GM12873 (cell line): Measurements from ENCODE around the gene HSP90AB1.

Experiments
- CTCF ChIP-seq: IDR thresholded peaks from 2 replicates; pipeline ENCODE4 v1.5.1; 2012; ENCODE audit warnings: low read depth, mild to moderate bottlenecking, moderate library complexity, low read length, control low read depth; ENCODE audit not compliant: insufficient read depth; ENCODE audit errors: missing control alignments

The HSP90AB1 gene

GRCh38 chr6:44271914-44272313 lies 25.0 kb downstream of the HSP90AB1 start:
- TF ChIP-seq CTCF = no peak

- TF ChIP-seq CTCF = no peak
These were observed 25.6 kb downstream of the HSP90AB1 start for GRCh38 chr6:44272529-44272928.

DNA sequence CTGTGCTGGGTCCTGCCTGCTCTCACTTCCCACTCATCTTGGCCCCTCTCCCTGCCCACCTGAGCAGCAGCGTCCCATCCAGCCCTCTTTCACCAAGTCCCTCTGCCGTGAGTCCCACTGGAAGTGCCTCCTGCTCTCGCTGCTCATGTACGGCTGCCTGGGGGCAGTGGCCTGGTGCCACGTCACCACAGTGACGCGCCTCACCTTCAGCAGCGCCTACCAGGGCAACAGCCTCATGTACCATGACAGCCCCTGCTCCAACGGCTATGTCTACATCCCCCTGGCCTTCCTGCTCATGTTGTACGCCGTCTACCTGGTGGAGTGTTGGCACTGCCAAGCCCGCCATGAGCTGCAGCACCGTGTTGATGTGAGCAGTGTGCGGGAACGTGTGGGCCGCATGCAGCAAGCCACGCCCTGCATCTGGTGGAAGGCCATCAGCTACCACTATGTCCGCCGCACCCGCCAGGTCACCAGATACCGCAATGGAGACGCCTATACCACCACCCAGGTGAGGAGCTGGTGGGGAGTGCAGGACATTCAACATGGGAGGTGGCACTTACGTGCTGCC lies 26.2 kb downstream of the HSP90AB1 start:
- TF ChIP-seq CTCF = no peak

- no peak for TF ChIP-seq CTCF
These were observed 26.7 kb downstream of the HSP90AB1 start for GRCh38 chr6:44273617-44274016.

DNA sequence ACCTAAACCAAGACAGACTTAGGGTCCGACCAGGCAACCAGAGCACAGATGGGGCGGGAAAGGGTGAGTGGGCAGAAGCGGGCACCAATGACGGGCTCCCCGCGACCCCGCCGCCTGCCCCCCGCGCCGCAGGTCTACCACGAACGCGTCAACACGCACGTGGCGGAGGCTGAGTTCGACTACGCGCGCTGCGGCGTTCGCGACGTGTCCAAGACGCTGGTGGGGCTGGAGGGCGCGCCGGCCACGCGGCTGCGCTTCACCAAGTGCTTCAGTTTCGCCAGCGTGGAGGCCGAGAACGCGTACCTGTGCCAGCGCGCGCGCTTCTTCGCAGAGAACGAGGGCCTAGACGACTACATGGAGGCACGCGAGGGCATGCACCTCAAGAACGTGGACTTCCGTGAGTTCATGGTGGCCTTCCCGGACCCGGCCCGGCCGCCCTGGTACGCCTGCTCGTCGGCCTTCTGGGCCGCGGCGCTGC lies 28.4 kb downstream of the HSP90AB1 start:
- TF ChIP-seq CTCF = no peak

DNA sequence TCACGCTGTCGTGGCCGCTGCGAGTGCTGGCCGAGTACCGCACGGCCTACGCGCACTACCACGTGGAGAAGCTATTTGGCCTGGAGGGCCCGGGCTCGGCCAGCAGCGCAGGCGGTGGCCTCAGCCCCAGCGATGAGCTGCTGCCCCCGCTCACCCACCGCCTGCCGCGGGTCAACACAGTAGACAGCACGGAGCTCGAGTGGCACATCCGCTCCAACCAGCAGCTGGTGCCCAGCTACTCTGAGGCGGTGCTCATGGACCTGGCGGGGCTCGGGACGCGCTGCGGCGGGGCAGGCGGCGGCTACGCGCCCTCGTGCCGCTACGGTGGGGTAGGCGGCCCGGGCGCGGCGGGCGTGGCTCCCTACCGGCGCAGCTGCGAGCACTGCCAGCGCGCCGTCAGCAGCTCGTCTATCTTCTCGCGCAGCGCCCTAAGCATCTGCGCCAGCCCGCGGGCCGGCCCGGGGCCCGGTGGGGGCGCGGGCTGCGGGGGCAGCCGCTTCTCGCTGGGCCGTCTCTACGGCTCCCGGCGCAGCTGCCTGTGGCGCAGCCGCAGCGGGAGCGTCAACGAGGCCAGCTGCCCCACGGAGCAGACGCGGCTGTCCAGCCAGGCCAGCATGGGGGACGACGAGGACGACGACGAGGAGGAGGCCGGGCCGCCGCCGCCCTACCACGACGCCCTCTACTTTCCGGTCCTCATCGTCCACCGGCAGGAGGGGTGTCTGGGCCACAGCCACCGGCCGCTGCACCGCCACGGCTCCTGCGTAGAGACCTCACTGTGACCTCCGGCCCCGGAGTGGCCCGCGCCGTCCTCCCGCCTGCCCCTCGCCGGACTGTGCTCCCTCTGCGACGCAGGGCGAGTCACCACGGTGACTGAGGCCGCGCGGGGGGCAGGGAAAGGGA lies 29.1 kb downstream of the HSP90AB1 start:
- no peak for TF ChIP-seq CTCF

DNA sequence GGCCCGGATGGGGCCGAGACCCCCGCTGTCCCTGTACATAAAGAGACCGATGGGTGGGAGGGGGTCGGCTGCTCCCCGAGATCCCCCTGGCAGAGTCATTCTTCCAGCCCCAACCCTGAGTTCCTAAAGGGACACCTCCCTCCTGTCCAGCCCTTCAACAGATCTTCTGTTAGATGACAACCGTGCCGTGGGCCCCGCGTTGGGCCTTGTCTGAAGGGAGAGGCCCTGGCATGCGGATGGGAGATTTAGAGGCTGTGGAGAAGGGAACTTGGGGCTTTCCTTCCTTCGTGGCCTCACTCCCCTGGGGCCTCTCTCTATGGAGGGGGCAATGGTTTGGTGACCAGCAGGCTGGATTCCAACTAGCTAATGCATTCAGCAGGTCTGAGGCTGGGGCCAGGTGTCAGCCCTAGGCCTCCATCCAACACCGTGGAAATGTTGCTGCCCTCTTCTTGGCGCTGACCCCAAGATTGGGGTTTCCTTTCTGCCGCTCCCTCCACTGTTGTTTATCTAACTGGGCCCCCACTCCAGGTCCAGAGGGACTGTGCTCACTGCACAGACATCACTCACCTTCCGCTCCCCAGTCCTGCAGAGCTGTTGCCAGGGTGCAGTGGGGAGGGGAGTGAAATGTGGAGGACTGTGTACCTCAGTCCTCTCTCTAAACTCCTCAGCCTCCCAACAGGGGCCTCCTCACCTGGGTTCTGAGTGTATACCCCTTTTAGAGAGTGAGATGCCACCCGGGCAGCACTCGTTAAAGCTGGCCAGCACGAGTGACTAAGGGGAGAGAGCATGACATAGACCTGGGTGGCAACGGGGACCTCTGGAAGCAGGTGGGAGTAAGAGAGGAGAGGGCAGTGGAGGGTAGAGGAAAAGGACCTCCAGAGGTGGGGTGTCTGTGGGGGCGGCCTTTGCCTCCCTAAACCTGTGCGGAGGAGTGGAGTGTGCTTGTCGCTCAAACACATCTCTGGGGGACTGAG lies 30.1 kb downstream of the HSP90AB1 start:
- TF ChIP-seq CTCF = no peak
